ENCODE results near the gene G2E3. TPM values are rescaled to one million over a fixed set of nuclear protein-coding genes. Genes with fewer than 3 reads are reported as not detected.
"Not testable (repeated sequence)": the region's sequence is repeated elsewhere in the genome, so short reads cannot be mapped to it uniquely, and the experiment has no call there.

Gene G2E3
- total and polyA plus RNA-seq, 4 experiments from 2014 or later: 9.7 to 32.0 (median 22.4) TPM

DNA sequence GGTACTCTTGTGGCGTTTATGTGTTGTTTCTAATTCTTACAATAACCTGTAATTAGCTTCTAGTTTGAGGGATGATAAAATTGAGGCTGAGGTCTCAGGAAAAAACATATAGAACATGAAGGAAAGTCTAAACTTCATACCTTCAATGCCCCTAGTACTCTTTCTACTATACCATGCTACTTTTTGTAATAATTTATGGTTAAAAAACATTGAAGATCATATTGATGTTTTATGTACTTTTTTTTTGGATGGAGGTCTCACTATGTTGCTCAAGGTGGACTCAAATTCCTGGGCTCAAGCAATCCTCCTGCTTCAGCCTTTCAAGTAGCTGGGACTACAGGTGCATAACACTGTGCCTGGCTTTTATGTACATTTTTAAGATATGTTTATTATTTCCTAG lies 13.8 kb downstream of the G2E3 start:
- peaks cover 59% of the 10 kb centered on the region for H3K4me1 ChIP-seq (ENCODE audit: insufficient read depth, low read length)
- H3K4me3 ChIP-seq (ENCODE audit: low read length in 2 of 2): no peak overlapping the region
- no peaks in the 10 kb centered on the region for H3K36me3 ChIP-seq (ENCODE audit: insufficient read depth, low read length)
- CTCF ChIA-PET (ENCODE audit: partially characterized antibody): no interaction called here
- H3K4me1 Mint-ChIP-seq: peaks cover 68 to 92% (median 78%) of the 10 kb centered on the region in 4 donors
- peaks cover 0 to 11% of the 10 kb centered on the region in 2 donors for H3K36me3 Mint-ChIP-seq
- H3K27ac Mint-ChIP-seq: no peak overlapping the region
- no peaks in the 10 kb centered on the region for H3K27me3 Mint-ChIP-seq
- intact Hi-C loops (cut with micrococcal nuclease): no loop called here
- H3K9me3 Mint-ChIP-seq: peaks cover 0 to 3% (median 0%) of the 10 kb centered on the region in 8 donors
- no peaks in the 10 kb centered on the region for H3K27me3 ChIP-seq (ENCODE audit: insufficient read depth, low read length)
- no peak for DNase-seq
- no peak overlapping the region for H3K27ac ChIP-seq (ENCODE audit: low read depth, low read length)
- H3K9me3 ChIP-seq (ENCODE audit: control insufficient read depth in 1 of 2, low read length in 2 of 2): no peaks in the 10 kb centered on the region
- H3K4me3 Mint-ChIP-seq: no peak overlapping the region
- POLR2A ChIA-PET (ENCODE audit: partially characterized antibody): interaction anchor here (0.9 kb wide), 1 partner anchor 14 kb away, joined by 3 read pairs; the partner anchor contains the start of gene G2E3

DNA sequence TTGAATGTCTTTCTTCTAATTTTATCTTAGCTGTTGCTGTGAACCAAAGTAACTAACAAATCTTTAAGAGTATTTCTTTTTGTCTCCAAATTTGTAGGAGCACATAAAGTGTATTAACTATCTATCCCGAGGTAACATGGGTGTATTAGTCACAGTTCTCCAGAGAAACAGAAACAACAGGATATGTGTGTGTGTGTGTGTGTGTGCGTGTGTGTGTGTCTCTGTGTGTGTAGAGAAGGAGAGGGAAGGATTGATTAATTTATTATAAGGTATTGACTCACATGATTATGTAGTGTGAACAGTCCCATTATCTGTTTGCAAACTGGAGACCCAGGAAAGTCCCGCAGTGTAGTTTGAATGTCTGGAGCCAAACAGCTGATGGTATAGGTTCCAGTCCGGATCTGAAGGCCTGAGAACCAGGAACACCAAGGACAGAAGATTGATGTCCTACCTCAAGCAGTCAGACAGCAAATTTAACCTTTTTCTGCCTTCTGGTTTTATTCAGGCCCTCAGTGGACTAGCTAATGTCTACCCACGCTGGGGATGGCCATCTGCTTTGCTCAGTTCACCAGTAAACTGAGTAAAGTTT lies 14.4 kb downstream of the G2E3 start:
- Histone ChIP-seq H3K36me3 (ENCODE audit: insufficient read depth, low read length) (no peaks in the 10 kb centered on the region), H3K27ac (ENCODE audit: low read depth, low read length) (no peak overlapping the region), H3K4me3 (ENCODE audit: low read length in 2 of 2) (no peak overlapping the region), H3K27me3 (ENCODE audit: insufficient read depth, low read length) (no peaks in the 10 kb centered on the region), H3K9me3 (ENCODE audit: control insufficient read depth in 1 of 2, low read length in 2 of 2) (no peaks in the 10 kb centered on the region), H3K4me1 (ENCODE audit: insufficient read depth, low read length) (peaks cover 54% of the 10 kb centered on the region)
- CTCF ChIA-PET (ENCODE audit: partially characterized antibody): no interaction called here
- Mint-ChIP-seq H3K36me3 (peaks cover 0 to 11% of the 10 kb centered on the region in 2 donors), H3K4me1 (peaks cover 66 to 92% (median 77%) of the 10 kb centered on the region in 4 donors), H3K9me3 (peaks cover 0 to 3% (median 0%) of the 10 kb centered on the region in 8 donors), H3K4me3 (peak overlapping the region in 2 of 8 donors; percentile 4 to 5), H3K27ac (no peak overlapping the region), H3K27me3 (no peaks in the 10 kb centered on the region)
- DNase-seq: no peak
- intact Hi-C loops (cut with micrococcal nuclease): no loop called here
- POLR2A ChIA-PET (ENCODE audit: partially characterized antibody): no interaction called here

DNA sequence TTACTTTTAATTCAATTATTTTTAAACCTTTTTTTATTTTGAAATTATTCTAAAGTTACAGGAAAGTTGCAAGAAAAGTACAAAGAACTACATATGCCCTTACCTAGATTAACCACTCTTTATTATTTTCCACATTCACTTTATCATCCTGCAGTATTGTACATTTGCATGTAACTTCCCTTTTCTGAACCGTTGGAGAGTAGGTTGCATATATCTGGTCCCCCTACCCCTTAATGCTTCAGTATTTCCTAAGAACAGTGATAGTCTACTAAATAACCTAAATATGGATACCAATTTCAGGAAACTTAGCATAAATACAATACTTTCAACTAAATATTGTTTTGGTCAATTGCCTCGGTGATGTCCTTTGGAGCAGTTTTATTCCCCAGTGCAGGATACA lies 15.0 kb downstream of the G2E3 start:
- Mint-ChIP-seq H3K36me3 (peaks cover 2 to 11% of the 10 kb centered on the region in 2 donors), H3K27me3 (no peaks in the 10 kb centered on the region), H3K27ac (no peak overlapping the region), H3K4me3 (no peak overlapping the region), H3K4me1 (peaks cover 69 to 93% (median 78%) of the 10 kb centered on the region in 4 donors), H3K9me3 (peaks cover 0 to 3% (median 0%) of the 10 kb centered on the region in 8 donors)
- no peaks in the 10 kb centered on the region for H3K36me3 ChIP-seq (ENCODE audit: insufficient read depth, low read length)
- ChIA-PET CTCF (ENCODE audit: partially characterized antibody) (no interaction called here), POLR2A (ENCODE audit: partially characterized antibody) (no interaction called here)
- no peaks in the 10 kb centered on the region for H3K9me3 ChIP-seq (ENCODE audit: control insufficient read depth in 1 of 2, low read length in 2 of 2)
- DNase-seq: no peak
- H3K4me3 ChIP-seq (ENCODE audit: low read length in 2 of 2): no peak overlapping the region
- peaks cover 49% of the 10 kb centered on the region for H3K4me1 ChIP-seq (ENCODE audit: insufficient read depth, low read length)
- intact Hi-C loops (cut with micrococcal nuclease): no loop called here
- no peak overlapping the region for H3K27ac ChIP-seq (ENCODE audit: low read depth, low read length)
- H3K27me3 ChIP-seq (ENCODE audit: insufficient read depth, low read length): no peaks in the 10 kb centered on the region

DNA sequence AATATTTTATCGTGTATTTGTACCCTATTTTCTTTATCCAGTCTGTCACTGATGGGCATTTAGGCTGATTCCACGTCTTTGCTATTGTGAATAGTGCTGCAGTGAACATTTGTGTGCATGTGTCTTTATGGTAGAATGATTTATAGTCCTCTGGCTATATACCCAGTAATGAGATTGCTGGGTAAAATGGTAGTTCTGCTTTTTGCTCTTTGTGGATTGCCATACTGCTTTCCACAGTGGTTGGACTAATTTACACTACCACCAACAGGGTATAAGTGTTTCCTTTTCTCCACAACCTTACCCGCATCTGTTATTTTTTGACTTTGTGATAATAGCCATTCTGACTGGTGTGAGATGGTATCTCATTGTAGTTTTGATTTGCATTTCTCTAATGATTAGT lies 15.8 kb downstream of the G2E3 start:
- H3K4me3 ChIP-seq (ENCODE audit: low read length in 2 of 2); H3K9me3 ChIP-seq (ENCODE audit: control insufficient read depth in 1 of 2, low read length in 2 of 2); DNase-seq; intact Hi-C loops (cut with micrococcal nuclease); H3K27me3 ChIP-seq (ENCODE audit: insufficient read depth, low read length); H3K27ac ChIP-seq (ENCODE audit: low read depth, low read length); H3K27ac Mint-ChIP-seq; H3K27me3 Mint-ChIP-seq; H3K36me3 ChIP-seq (ENCODE audit: insufficient read depth, low read length); POLR2A ChIA-PET (ENCODE audit: partially characterized antibody); H3K9me3 Mint-ChIP-seq; CTCF ChIA-PET (ENCODE audit: partially characterized antibody): not testable (repeated sequence)
- H3K4me3 Mint-ChIP-seq: peak overlapping the region in 1 of 8 donors; percentile 42
- H3K36me3 Mint-ChIP-seq: peaks cover 3 to 11% of the 10 kb centered on the region in 2 donors
- H3K4me1 Mint-ChIP-seq: peaks cover 63 to 88% (median 71%) of the 10 kb centered on the region in 4 donors
- H3K4me1 ChIP-seq (ENCODE audit: insufficient read depth, low read length): peaks cover 41% of the 10 kb centered on the region

DNA sequence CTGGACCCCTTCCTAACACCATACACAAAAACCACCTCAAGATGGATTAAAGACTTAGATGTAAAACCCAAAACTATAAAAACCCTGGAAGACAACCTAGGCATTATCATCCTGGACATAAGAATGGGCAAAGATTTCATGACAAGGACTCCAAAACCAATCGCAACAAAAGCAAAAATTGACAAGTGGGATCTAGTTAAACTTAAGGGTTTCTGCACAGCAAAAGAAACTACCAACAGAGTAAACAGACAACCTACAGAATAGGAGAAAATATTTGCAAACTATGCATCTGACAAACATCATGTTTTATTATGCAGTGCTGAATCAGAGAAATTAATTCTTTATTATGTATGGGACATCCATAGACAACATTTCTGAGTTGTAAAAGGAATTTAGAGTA lies 17.4 kb downstream of the G2E3 start:
- POLR2A ChIA-PET (ENCODE audit: partially characterized antibody); CTCF ChIA-PET (ENCODE audit: partially characterized antibody): not testable (repeated sequence)
- H3K4me3 Mint-ChIP-seq: peak overlapping the region in 1 of 8 donors; percentile 9

DNA sequence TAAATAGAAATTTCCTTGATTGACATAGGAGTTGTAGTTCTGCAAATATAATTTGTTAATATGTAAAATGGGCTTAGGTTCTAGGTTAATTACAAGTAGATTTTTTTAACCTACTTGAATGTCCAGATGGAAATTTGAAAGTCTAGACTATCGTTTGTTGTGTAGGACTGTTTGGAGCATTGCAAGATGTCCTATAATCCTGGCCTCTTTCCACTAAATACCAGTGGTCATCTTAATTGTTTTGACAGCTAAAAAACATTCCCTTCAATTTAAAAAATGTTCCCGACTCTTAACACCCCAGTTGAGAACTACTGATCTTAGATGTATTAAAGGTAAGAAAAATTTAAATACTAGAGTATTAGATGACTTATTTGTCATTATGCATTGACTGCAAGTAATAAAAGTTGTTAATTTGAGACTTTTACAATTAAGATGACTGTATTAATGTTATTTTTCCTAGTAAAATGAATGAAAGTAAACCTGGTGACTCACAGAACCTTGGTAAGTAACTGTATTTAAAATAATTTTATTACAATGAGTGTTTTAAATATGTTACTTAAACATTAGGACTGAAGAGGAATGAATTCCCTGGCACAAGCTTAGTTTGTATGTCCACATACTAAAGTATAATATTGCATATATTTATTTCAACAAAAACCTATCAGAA lies 21.8 kb downstream of the G2E3 start:
- POLR2A ChIA-PET (ENCODE audit: partially characterized antibody): no interaction called here
- Histone ChIP-seq H3K27ac (ENCODE audit: low read depth, low read length) (no peak overlapping the region), H3K4me1 (ENCODE audit: insufficient read depth, low read length) (peaks cover 6% of the 10 kb centered on the region), H3K9me3 (ENCODE audit: control insufficient read depth in 1 of 2, low read length in 2 of 2) (no peaks in the 10 kb centered on the region), H3K27me3 (ENCODE audit: insufficient read depth, low read length) (no peaks in the 10 kb centered on the region), H3K36me3 (ENCODE audit: insufficient read depth, low read length) (peaks cover 4% of the 10 kb centered on the region), H3K4me3 (ENCODE audit: low read length in 2 of 2) (no peak overlapping the region)
- peaks cover 29 to 59% (median 35%) of the 10 kb centered on the region in 4 donors for H3K4me1 Mint-ChIP-seq
- DNase-seq: no peak
- H3K4me3 Mint-ChIP-seq: no peak overlapping the region
- no peaks in the 10 kb centered on the region for H3K27me3 Mint-ChIP-seq
- peaks cover 3 to 19% (median 12%) of the 10 kb centered on the region in 8 donors for H3K9me3 Mint-ChIP-seq
- peaks cover 35 to 40% of the 10 kb centered on the region in 2 donors for H3K36me3 Mint-ChIP-seq
- H3K27ac Mint-ChIP-seq: no peak overlapping the region
- intact Hi-C loops (cut with micrococcal nuclease): no loop called here
- CTCF ChIA-PET (ENCODE audit: partially characterized antibody): no interaction called here

More for the DNA sequence above, 17.4 kb downstream of the G2E3 start:
- H3K27ac Mint-ChIP-seq: peak overlapping the region in 1 of 7 donors; percentile 39
- H3K27ac ChIP-seq (ENCODE audit: low read depth, low read length); H3K9me3 Mint-ChIP-seq; H3K36me3 ChIP-seq (ENCODE audit: insufficient read depth, low read length); intact Hi-C loops (cut with micrococcal nuclease); H3K27me3 Mint-ChIP-seq; H3K4me3 ChIP-seq (ENCODE audit: low read length in 2 of 2); H3K9me3 ChIP-seq (ENCODE audit: control insufficient read depth in 1 of 2, low read length in 2 of 2); DNase-seq; H3K27me3 ChIP-seq (ENCODE audit: insufficient read depth, low read length): not testable (repeated sequence)
- H3K36me3 Mint-ChIP-seq: peaks cover 3 to 11% of the 10 kb centered on the region in 2 donors
- H3K4me1 ChIP-seq (ENCODE audit: insufficient read depth, low read length): peaks cover 26% of the 10 kb centered on the region
- H3K4me1 Mint-ChIP-seq: peaks cover 49 to 72% (median 57%) of the 10 kb centered on the region in 4 donors

DNA sequence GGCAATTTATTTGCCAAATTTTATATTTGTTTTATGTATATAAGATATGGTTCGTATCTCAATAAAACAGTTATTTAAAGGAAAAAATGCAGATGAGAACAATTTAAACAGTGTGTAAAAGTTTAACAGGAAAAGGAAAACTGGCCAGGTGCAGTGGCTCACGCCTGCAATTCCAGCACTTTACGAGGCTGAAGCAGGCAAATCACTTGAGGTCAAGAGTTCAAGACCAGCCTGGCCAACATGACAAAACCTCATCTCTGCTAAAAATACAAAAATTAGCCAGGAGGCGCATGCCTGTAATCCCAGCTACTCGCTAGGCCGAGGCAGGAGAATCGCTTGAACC lies 22.3 kb downstream of the G2E3 start:
- Histone ChIP-seq H3K9me3 (ENCODE audit: control insufficient read depth in 1 of 2, low read length in 2 of 2) (no peaks in the 10 kb centered on the region), H3K4me1 (ENCODE audit: insufficient read depth, low read length) (peaks cover 6% of the 10 kb centered on the region), H3K36me3 (ENCODE audit: insufficient read depth, low read length) (peaks cover 4% of the 10 kb centered on the region), H3K4me3 (ENCODE audit: low read length in 2 of 2) (no peak overlapping the region), H3K27ac (ENCODE audit: low read depth, low read length) (no peak overlapping the region), H3K27me3 (ENCODE audit: insufficient read depth, low read length) (no peaks in the 10 kb centered on the region)
- Mint-ChIP-seq H3K4me3 (no peak overlapping the region), H3K4me1 (peaks cover 24 to 55% (median 33%) of the 10 kb centered on the region in 4 donors), H3K27me3 (no peaks in the 10 kb centered on the region), H3K36me3 (peaks cover 40 to 43% of the 10 kb centered on the region in 2 donors), H3K27ac (no peak overlapping the region), H3K9me3 (peaks cover under 1 to 19% (median 12%) of the 10 kb centered on the region in 8 donors)
- DNase-seq: no peak
- intact Hi-C loops (cut with micrococcal nuclease): no loop called here
- CTCF ChIA-PET (ENCODE audit: partially characterized antibody): no interaction called here
- POLR2A ChIA-PET (ENCODE audit: partially characterized antibody): no interaction called here

Data from CD4-positive, alpha-beta memory T cell (primary cell).